Islet of Langerhans (tissue), 1 donor: Measurements from ENCODE around the gene ETS2.
"Not testable (repeated sequence)": the region's sequence is repeated elsewhere in the genome, so short reads cannot be mapped to it uniquely, and the experiment has no call there.

ENCODE experiments used
- FAIRE-seq: peaks from one replicate; lab custom pipeline; 2011; peaks lifted over from hg19 to GRCh38; lab: Jason Lieb, UNC

Gene ETS2

DNA sequence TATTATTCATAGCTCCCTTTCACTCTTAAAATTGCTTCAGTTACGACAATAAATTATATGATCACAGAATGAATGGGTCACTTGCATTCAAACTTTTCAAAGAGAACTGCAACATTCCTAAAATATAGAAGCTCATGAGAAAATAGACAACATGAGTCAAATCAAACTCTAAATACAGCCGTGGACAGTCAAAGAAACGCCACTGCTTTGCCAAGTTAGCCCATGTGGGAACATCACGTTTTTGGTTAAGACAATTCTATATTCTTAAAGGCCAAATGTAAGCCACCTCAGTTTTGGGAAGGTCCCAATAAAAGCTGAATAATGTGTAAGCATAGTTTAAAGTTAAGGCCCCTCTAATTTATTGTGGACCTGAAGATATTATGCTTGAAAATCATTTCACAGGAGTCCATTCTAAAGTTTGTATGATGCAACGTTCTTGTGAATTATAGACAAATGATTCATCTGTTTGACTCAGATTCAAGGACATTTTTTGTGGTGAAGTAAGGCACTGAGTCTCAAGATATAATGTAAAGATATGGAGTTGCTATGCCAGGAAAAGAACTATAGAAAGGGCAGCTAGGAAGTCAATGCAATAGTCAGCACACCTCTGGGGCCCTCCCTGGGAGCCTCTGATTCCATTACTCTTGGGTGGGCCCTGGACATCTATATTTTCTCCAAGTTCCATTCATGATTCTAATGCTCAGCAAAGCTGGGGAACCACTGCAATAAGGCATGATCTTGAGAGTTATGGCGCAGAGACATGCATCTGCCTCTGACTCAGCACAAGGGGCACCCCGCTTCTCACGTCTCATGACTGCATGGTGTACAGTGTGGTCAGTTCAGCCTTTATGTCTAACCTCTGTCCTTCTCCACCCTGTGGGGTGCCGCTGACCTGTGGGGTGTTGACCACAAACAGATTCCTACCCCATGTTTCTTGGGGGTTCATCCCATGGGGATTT, 33.9 kb downstream of the ETS2 start:
- FAIRE-seq = no peak

- no peak for FAIRE-seq
Measured at GRCh38 chr21:38840456-38841300, 34.9 kb downstream of the ETS2 start.

DNA sequence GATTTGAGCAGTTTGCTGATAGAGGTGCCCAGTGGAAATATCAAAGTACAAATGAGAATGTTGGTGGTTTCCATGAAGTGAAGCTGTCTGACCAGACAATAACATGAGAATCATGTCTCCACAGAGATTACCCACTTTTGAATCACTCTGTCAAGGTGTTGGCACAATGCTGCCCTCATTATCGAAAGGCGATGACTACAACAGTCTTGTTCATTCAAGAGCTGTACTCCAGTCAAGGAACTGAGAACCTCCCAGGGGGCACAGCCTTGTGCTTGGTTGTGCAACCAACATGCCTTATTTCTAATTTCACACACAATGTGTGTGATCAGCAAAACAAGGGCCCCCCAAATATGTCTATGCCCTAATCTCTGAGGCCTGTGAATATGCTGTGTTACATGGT, 35.7 kb downstream of the ETS2 start:
- FAIRE-seq = no peak

- FAIRE-seq = no peak
Measured at GRCh38 chr21:38842079-38842478, 36.4 kb downstream of the ETS2 start.

DNA sequence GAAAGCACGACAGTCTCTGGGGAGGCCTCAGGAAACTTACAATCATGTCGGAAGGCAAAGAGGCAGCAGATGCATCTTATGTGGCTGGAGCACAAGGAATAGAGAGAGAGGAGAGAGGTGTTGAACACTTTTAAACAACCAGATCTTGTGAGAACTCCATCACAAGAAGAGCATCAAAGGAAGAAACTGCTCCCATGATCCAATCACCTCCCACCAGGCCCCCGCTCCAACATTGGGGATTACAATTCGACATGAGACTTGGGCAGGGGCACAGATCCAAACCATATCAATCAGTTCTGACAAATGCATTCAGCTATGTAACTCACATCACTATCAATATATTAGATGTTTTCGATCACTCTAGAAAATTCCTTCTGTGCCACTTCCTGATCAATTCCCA, 37.6 kb downstream of the ETS2 start:
- FAIRE-seq = no peak

- no peak for FAIRE-seq
Measured at GRCh38 chr21:38843806-38844503, 38.2 kb downstream of the ETS2 start.

DNA sequence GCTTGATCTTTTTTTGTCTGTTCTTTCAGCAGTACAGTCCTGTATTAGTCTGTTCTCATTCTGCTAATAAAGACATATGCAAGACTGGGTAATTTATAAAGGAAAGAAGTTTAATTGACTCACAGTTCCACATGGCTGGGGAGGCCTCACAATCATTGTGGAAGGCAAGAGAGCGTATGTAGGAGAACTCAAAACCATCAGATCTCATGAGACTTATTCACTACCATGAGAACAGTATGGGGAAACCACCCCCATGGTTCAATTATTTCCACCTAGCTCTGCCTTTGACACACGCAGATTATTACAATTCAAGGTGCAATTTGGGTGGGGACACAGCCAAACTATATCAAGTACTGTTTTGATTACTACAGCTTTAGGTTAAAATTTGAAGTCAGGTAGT, 39.6 kb downstream of the ETS2 start:
- FAIRE-seq = not testable (repeated sequence)

DNA sequence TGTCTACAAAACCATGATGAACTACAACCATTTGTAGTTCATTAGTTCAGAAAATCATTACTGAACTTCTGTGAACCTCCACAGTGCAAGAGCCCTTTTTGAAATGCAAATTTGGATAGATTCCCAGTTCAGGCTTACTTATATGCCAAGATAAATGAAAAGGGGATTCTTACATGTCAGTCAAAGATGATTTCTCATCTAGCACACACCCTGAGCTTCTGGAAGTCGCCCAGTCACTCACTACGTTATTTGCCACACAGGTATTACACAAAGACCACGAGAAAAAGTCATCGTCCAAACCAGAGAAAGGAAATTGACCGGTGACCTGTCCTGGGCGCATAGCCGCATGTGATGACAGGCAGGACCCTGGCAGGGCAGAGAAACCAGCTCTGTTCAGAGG, 41.8 kb downstream of the ETS2 start:
- no peak for FAIRE-seq

DNA sequence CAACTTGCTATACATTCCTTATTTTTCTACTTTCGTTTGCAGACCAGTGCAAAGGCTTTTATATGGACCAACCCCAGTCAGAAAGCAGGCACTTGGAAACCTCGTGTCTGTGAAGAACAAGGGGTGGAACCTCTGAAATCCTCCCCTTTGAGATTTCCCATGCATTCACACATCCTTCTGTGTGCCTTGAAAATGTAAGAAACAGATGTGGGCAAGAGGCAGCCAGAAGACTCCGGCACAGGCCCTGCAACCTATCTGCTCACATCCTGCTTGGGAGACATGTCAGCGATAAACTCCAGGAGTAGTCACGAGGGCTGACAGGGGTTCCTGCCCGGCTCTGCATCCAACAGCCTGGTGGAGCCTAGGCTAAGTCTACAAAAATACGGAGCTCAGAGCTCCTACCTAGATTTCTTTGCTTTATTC, 42.5 kb downstream of the ETS2 start:
- no peak for FAIRE-seq

- FAIRE-seq = no peak
Measured at GRCh38 chr21:38849776-38850175, 44.0 kb downstream of the ETS2 start.

DNA sequence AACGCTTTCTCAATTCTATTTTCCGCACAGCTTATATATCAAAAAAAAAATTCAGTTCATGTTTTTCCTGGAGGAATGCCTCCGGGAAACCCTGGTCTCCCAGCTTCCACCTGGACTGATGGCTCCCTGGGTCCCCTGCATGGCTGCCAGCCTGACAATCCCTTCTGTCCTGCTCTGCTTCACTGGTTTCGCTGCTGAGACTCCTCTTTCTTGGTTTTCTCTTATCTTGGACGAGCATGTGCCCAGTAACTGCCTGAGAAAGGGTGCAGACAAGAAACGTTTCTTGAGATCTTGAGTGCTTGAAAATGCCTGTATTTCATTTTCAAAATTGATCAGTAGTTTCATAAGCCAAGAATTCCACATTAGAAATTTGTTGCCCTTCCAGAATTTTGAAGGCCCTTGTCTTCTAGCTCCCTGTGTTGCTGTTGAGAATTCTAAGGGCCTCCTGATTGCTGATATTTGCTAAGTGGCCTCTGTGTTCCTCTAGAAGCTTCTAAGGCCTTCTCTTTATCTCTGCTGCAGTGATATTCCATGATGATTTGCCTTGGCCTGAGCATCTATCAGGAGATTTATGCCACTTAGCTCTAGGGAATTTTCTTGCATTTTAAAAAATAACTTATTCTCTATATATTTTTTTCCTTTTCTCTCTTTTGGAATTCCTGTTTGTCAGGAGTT, 44.7 kb downstream of the ETS2 start:
- no peak for FAIRE-seq

DNA sequence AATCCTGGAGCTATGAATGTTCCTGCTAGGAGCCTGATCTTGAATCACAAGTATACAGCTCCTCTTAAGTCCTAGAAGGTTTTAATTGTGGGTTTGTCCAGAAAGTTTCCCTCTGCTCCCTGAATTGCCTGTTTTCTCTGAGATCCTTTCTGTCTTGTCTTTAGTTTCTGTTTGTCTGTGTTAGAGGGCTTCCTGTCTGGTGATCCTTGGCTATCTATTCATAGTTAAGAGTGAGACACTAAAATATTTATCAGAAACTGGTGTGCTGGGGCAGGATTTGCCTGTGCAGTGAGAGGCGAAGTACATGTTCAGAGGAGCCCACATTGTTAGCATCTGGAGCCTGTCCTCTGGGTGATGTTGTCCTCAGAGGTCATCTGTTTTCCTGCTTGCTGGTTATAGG, 45.4 kb downstream of the ETS2 start:
- no peak for FAIRE-seq

DNA sequence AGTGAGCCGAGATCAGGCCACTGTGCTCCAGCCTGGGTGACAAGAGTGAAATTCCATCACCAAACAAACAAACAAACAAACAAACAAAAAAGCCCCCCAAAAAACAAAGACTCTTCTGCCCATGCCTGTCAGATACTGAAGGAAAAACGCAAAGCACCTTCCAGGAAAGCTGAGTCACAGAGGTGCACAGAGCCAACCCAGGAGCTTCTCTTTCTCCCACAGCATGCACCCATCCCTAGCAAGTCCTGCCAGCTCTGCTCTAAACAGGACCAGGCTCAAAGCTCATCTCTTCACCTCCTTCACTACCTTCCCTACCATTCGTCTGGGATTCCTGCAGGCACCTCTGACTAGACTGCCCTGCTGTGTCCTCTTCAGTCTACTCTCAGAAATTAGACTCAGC, 46.5 kb downstream of the ETS2 start:
- FAIRE-seq = no peak

DNA sequence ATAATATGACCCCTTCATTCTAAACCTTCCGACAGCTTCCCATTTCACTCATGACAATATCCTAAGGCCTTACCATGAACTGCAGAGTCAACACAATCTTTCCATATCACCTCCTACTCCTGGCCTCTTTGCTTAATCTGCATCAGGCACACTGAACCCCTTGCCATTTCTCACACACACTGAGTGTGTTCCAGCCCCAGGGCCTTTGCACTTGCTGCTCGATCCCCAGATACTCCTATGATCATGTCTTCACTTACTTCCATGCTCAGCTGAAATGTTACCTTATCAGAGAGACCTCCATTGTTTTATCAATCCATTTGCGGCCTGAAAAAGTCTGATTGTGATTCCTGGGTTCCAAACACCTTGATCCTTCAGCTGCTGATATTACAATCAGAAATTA, 47.0 kb downstream of the ETS2 start:
- no peak for FAIRE-seq

DNA sequence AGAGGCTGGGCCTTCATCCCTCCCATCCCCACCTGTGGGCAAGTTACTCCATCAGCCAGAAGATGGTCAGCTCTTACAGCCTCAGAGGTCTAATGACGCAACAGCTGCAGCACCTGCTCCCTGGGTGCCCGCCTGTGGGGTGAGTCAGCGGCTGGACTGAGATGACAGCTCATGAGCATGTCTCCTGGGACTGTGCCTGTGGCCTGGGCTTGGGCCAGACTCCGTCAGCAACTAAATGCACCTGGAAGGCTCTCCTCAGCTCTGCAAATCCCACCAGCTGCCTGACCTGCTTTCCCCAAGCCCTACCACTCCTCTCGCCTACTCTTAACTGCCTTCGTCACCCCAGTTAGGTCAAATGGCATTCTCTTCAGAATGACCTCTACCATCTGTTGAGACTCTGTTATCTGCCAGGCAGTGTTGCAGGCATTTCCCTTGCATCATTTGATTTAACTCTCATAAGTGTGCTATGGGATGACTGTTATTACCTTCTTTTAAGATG, 47.7 kb downstream of the ETS2 start:
- no peak for FAIRE-seq

DNA sequence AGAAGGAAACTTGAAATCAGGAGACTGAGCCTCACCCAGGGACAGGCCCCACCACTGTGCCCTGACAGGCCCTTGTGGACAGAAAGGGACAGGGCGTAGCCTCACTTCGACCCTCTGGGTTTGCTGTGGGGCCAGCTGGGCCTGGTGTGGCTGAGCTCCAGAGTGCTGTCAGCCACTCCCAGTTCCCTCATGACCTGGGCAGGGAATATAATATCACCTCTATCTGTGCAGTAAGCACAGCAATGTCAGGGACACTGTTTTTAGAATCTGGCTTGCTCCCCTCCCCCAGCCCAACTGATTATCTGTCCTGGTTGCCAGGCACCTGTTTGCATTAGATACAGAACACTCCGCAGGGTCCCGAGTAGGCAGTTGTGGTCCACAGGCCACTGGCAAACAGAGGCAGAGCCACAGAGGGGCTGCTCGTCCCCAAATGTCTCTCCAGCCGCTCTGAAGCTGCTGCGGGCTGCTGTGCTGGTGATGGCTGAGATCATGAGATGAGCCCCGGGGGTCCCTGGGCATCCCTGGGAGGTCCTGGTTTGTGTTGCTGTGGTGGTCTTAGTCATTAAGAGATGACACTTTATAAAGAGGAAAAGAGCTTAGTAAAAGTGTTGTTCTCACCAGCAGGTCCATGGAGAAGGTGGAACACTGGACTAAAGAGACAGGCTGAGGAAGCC, 51.6 kb downstream of the ETS2 start:
- no peak for FAIRE-seq

DNA sequence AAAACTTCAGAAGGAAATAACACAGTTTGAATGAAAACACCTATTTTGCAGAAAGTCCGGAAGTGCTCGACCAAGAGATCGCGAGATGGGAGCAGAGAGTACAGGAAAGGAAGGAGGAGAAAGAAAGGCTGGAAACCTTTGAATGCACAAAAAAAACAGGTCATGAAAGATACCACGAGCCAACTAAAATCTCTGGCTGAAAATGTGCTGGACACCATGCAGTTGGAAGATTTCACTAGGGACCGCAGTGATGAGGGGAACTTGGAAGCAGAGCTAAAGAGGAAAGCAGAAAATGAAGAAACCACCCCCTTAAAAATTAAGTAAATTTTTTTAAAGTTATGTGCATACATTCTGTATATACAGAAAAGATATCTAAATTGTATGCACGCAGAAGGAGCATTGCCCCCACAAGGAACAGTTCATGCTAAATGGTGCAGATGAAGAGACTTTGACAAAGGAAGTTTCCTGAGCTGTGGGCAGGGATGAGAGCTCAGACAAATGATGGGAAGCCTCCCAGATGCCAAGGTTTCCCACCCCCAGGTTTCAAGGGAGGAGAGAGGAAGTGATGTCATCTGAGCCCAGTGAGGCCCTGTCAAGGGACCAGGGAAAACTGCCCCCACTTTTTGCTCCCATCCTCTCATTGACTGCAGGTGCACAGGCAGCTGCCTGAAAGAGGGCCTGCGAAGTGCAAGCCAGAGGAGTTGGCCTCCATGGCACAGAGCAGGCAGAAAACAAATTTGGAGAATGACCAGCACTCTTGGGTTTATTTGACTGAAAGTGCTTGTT, 52.5 kb downstream of the ETS2 start:
- no peak for FAIRE-seq

DNA sequence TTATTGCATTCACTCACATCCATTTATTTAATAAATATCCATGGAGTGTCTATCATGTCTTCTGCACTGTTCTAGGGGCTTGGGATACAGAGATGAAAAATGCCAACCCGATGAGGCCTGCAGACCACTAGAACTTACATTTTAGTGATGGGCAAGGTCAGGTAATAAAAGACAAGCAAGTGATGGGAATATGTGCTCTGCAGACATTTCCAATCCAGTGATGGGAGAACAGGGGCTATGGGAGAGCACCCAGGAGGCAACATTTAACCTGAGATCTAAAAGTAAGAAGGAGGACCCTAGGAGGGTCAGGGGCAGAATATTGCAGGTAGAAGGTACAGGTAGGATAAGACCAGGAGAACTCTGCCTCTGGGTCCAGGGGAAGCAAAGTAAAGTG, 53.1 kb downstream of the ETS2 start:
- no peak for FAIRE-seq

DNA sequence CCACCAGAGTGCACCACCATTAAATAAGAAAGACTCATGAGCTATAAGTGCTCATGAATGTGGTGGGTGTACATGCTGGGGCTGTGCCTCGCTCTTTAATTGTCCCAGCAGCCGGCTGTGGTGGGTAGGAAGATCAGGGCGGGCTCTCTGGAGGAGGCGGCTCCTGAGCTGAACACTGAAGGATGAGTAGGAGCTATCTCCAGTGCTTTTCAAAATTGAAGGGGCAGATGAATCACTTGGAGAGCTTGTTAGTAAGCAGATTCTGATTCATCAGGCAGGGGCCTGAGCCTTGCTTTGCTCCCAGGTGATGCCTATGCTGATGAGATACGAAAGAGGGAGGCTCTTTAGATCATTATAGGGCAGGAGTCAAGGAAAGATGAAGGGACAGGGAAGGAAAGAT, 54.1 kb downstream of the ETS2 start:
- FAIRE-seq = no peak

DNA sequence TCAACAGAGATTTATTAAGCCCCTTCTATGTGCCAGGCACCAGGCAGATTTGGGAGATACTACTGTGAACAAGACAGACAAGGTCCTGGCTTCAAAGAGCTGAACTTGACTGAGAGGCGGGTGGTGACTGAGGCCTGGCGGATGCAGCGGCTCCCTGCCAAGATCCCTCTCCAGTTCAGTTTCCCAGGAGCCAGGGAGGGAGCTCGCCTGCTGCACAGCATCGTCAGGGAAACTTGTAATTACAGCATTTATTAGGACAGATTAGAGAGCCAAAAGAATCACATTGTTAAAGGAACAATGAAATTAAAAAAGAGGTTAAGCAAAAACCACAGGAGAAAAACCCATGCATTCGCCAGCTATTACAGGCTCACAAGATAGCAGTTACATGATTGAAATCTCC, 55.3 kb downstream of the ETS2 start:
- no peak for FAIRE-seq
